K562 (cell line): Measurements from ENCODE around the gene RNGTT. TPM values are rescaled to one million over a fixed set of nuclear protein-coding genes. Genes with fewer than 3 reads are reported as not detected.

Experiments
- ATAC-seq: fragments of 200-7000 bp; cut with Tn5 transposase; 3 replicates; pipeline ENCODE4 v1.9.1; 2020; ENCODE audit warnings: moderate library complexity
- BruUV-seq: library from RNA; stranded (reverse); fragments of 400-500 nt; replicated peaks from 2 replicates; lab custom pipeline; 2021; lab: Mats Ljungman, UMichigan
- CTCF ChIA-PET: fragments of 300-600 bp; formaldehyde crosslinking; extraction: SDS; loops from one replicate; lab custom pipeline; 2021; ENCODE audit warnings: low intra/inter-chr PET ratio; lab: Yijun Ruan, JAX
- POLR2A ChIA-PET: fragments of 300-600, 350-650 bp; sonication (Branson Sonifier 250); formaldehyde crosslinking; extraction: SDS; loops from one replicate; lab custom pipeline; 2021; ENCODE audit warnings: antibody characterized with exemption, inconsistent platforms; lab: Yijun Ruan, JAX
- DNase-seq, 4 experiments: peaks; one replicate each; pipeline versions ENCODE4 v3.0.0 to v3.0.0-alpha.2; 2011 to 2018; ENCODE audit warnings: low spot score in 3 of 4, mixed read lengths in 3 of 4; ENCODE audit errors: extremely low read depth in 1 of 4
- FAIRE-seq: peaks from 2 replicates; lab custom pipeline; 2011; peaks lifted over from hg19 to GRCh38; lab: Jason Lieb, UNC
- H2AFZ ChIP-seq: 2 replicates; pipeline ENCODE4 v1.6.0; 2011; ENCODE audit warnings: low read depth, low read length, control low read depth, inconsistent platforms
- H3K27ac ChIP-seq: fragments of 200-600 bp; 3 replicates; pipeline ENCODE4 v1.8.0; 2011; ENCODE audit warnings: low read depth, mild to moderate bottlenecking, control low read depth, inconsistent platforms, low read length, moderate library complexity, mixed read lengths; ENCODE audit errors: extremely low read depth
- H3K27me3 ChIP-seq, 2 experiments: fragments of 300-600 bp in 1 of 2; 2 replicates in 1 of 2; 3 replicates in 1 of 2; pipeline versions ENCODE4 v1.6.0 to v1.8.0; 2011; ENCODE audit warnings: inconsistent platforms in 2 of 2, low read length in 2 of 2, mild to moderate bottlenecking in 1 of 2, mixed read lengths in 1 of 2, moderate library complexity in 1 of 2; ENCODE audit not compliant: control insufficient read depth in 2 of 2, insufficient read depth in 2 of 2
- H3K36me3 ChIP-seq: fragments of 300-600 bp; 3 replicates; pipeline ENCODE4 v1.8.0; 2011; ENCODE audit warnings: mild to moderate bottlenecking, low read length, inconsistent platforms; ENCODE audit not compliant: control insufficient read depth, insufficient read depth
- H3K4me1 ChIP-seq, 2 experiments: fragments of 200-600 bp in 1 of 2; replicated peaks in 1 of 2; 2 replicates in 1 of 2; 3 replicates in 1 of 2; pipeline versions ENCODE4 v1.5.1 to v1.8.0; 2011; ENCODE audit warnings: inconsistent platforms in 2 of 2, low read length in 2 of 2, mild to moderate bottlenecking in 1 of 2, mixed read lengths in 1 of 2, moderate library complexity in 1 of 2; ENCODE audit not compliant: control insufficient read depth in 2 of 2, insufficient read depth in 2 of 2
- H3K4me2 ChIP-seq: 2 replicates; pipeline ENCODE4 v1.6.1; 2011; ENCODE audit warnings: low read length, control low read depth, inconsistent platforms, mixed read lengths; ENCODE audit not compliant: insufficient read depth
- H3K4me3 ChIP-seq: fragments of 200-600 bp; sonication (generic), shearing (Covaris generic); 2 replicates; pipeline ENCODE4 v1.5.1; 2016; ENCODE audit warnings: control low read depth, inconsistent platforms
- H3K79me2 ChIP-seq: fragments of 200-600 bp; 3 replicates; pipeline ENCODE4 v1.8.0; 2011; ENCODE audit warnings: low read length, inconsistent platforms; ENCODE audit not compliant: control insufficient read depth, insufficient read depth
- H3K9ac ChIP-seq, 2 experiments: 2 replicates each; pipeline versions ENCODE4 v1.6.0 to v1.6.1; 2011; ENCODE audit warnings: low read depth in 2 of 2, low read length in 2 of 2, control low read depth in 1 of 2, inconsistent platforms in 1 of 2, mild to moderate bottlenecking in 1 of 2, mixed read lengths in 1 of 2; ENCODE audit not compliant: insufficient read depth in 1 of 2
- H3K9me1 ChIP-seq: one replicate; pipeline ENCODE4 v1.6.0; 2011; ENCODE audit warnings: inconsistent platforms, mild to moderate bottlenecking, low read length, moderate library complexity; ENCODE audit not compliant: control insufficient read depth, insufficient read depth
- H3K9me3 ChIP-seq: replicated peaks from 2 replicates; pipeline ENCODE4 v1.5.1; 2011; ENCODE audit warnings: low read depth, low read length, inconsistent platforms; ENCODE audit not compliant: control insufficient read depth, insufficient read depth
- H4K20me1 ChIP-seq: replicated peaks from 2 replicates; pipeline ENCODE4 v1.6.1; 2011; ENCODE audit warnings: low read length, inconsistent platforms, mixed read lengths; ENCODE audit not compliant: control insufficient read depth, insufficient read depth
- ARNT ChIP-seq, 2 experiments: fragments of 450-650 bp; IDR thresholded peaks; 2 replicates each; pipeline ENCODE4 v1.6.1; 2016; ENCODE audit warnings: mild to moderate bottlenecking in 1 of 2
- HDAC1 ChIP-seq, 2 experiments: fragments of 450-650 bp; IDR thresholded peaks; 2 replicates each; pipeline ENCODE4 v1.6.1; 2016 to 2017; ENCODE audit warnings: inconsistent platforms in 1 of 2, mild to moderate bottlenecking in 1 of 2, moderate library complexity in 1 of 2
- PRMT5 ChIP-seq: sonication (generic); formaldehyde crosslinking; IDR thresholded peaks from 2 replicates; pipeline ENCODE4 v1.5.0; 2020; ENCODE audit warnings: missing genetic modification reagents
- RFX5 ChIP-seq: IDR thresholded peaks from 2 replicates; pipeline ENCODE4 v1.6.1; 2011; ENCODE audit warnings: low read depth, mild to moderate bottlenecking, improper control_type of control experiment, low read length
- TOE1 ChIP-seq, 2 experiments: fragments of 450-650 bp in 1 of 2; sonication (generic) in 1 of 2; formaldehyde crosslinking in 1 of 2; IDR thresholded peaks; 2 replicates each; pipeline versions ENCODE4 v1.7.1 to v1.8.0; 2016 to 2022; ENCODE audit warnings: borderline replicate concordance in 2 of 2, mild to moderate bottlenecking in 2 of 2, antibody characterized with exemption in 1 of 2, inconsistent platforms in 1 of 2, low read depth in 1 of 2, missing genetic modification reagents in 1 of 2, moderate library complexity in 1 of 2
- ZNF224 ChIP-seq: sonication (generic); formaldehyde crosslinking; IDR thresholded peaks from 2 replicates; pipeline ENCODE4 v1.8.0; 2022; ENCODE audit warnings: mild to moderate bottlenecking, missing genetic modification reagents
- ZNF274 ChIP-seq: IDR thresholded peaks from 2 replicates; pipeline ENCODE4 v1.6.1; 2011; ENCODE audit warnings: low read depth, mild to moderate bottlenecking, low read length, moderate library complexity, borderline replicate concordance
- WGBS: fragments of 100-300 bp; shearing (Covaris generic); methylation state at CpG from one replicate; pipeline ENCODE4 v1.1.6; 2016; ENCODE audit warnings: low coverage, mixed read lengths; ENCODE audit not compliant: insufficient coverage; ENCODE audit errors: missing lambda C conversion rate; 5-methylcytosine and 5-hydroxymethylcytosine counted together
- in situ Hi-C: fragments of 300-500 bp; cut with MboI; formaldehyde crosslinking; loops from 4 replicates; pipeline ENCODE4 v1.15.0; 2018; ENCODE audit warnings: inconsistent platforms, mixed read lengths
- intact Hi-C: fragments of 100-400 bp; cut with micrococcal nuclease; formaldehyde crosslinking; loops from 2 replicates; pipeline ENCODE4 v1.14.2; 2022
- polyA plus RNA-seq, 8 experiments: library from polyadenylated mRNA; depleted of rRNA in 4 of 8; stranded (reverse) in 5 of 8; unstranded in 3 of 8; fragments of >200 nt; fragmentation: Nextera tagmentation in 2 of 8; fragmentation: Illumina TruSeq in 1 of 8; extraction: Ambion mirVana in 2 of 8; extraction: Trizol in 1 of 8; gene quantifications; 2 replicates each; pipeline versions ENCODE4 v1.2.1 to v1.2.3, GENCODE V29; 2011 to 2014; ENCODE audit warnings: inconsistent platforms in 1 of 8, missing spikeins in 1 of 8
- total RNA-seq, 7 experiments: library from RNA; depleted of rRNA in 6 of 7; stranded (reverse); fragments of >200 nt in 6 of 7; fragmentation: Illumina TruSeq in 2 of 7; extraction: Trizol in 2 of 7; gene quantifications; 2 replicates each; pipeline versions ENCODE4 v1.2.1 to v1.2.3, GENCODE V29; 2011 to 2021; ENCODE audit warnings: low replicate concordance in 1 of 7
- TF ChIP-seq, protein P1 (sequence below): fragments of 250-450 bp; sonication (Bioruptor Pico); IDR thresholded peaks from 2 replicates; pipeline ENCODE4 v1.5.0; 2021
- TF ChIP-seq, protein P2 (sequence below): fragments of 450-650 bp; IDR thresholded peaks from 2 replicates; pipeline ENCODE4 v1.6.1; 2018; ENCODE audit warnings: mild to moderate bottlenecking, low read depth; ENCODE audit not compliant: partially characterized antibody
- TF ChIP-seq, protein P3 (sequence below): fragments of 450-650 bp; formaldehyde crosslinking; IDR thresholded peaks from 2 replicates; pipeline ENCODE4 v1.4.0; 2020; ENCODE audit warnings: mild to moderate bottlenecking, mixed read lengths
- TF ChIP-seq, protein P4 (sequence below): fragments of 250-450 bp; sonication (Bioruptor Pico); IDR thresholded peaks from 2 replicates; pipeline ENCODE4 v1.8.0; 2022; ENCODE audit warnings: inconsistent platforms

Gene RNGTT
- total and polyA plus RNA-seq, 9 of the 15 experiments (the other 6 are each of a cell fraction or from before 2014, with no cell fraction given) = 6.1 to 31.7 (median 19.5) TPM

DNA sequence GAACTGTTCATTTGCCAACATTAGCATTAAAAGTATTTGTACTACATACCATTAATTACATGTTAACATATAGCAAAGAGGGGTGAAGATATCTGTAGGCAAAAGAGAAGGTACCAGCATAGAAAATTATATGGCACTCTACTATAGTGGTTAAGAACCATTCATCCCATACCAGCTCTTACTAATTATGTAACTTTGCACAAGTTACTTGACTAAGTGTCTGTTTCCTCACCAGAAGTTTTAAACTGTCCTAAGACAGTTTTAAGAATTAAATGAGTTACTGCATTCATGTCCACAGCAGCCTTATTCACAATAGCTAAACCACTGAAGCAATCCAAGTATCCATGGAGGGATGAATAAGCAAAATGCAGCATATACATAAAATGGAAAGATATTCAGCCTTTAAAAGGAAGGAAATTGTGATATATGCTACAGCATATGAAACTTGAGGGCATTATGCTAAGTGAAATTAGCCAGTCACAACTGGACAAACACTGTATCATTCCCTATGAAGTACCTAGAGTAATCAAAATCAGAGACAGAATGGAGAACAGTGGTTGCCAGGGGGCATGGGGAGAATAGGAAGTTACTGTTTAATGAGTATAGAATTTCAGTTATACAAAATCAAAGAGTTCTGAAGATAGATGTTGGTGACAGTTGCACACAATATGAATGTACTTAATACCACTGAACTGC is 98.9 kb downstream of the RNGTT start (continued):
- TF ChIP-seq, protein P1, sequence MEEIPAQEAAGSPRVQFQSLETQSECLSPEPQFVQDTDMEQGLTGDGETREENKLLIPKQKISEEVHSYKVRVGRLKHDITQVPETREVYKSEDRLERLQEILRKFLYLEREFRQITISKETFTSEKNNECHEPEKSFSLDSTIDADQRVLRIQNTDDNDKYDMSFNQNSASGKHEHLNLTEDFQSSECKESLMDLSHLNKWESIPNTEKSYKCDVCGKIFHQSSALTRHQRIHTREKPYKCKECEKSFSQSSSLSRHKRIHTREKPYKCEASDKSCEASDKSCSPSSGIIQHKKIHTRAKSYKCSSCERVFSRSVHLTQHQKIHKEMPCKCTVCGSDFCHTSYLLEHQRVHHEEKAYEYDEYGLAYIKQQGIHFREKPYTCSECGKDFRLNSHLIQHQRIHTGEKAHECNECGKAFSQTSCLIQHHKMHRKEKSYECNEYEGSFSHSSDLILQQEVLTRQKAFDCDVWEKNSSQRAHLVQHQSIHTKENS (CRISPR knock-in tag) = no peak

DNA sequence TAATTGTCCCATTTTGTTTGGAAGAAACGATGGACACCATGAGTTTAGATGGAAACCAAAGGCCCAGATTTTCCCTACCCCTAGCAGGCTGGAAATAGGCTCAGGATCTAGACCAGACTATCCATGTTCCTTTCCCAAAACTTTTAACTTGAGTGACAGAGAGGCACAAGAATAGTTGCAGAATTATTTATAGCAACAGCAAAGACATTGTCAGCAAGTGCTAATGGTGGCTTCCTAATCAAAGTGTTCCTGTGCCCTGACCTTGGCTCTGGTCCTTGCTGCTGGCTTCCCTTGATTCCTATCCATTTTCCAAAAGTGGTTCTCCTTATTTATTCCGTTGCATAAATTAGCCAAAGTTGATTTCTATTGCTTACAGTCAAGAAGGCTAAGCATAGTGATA is 103.1 kb downstream of the RNGTT start:
- Histone ChIP-seq H3K27me3 (no peaks in the 10 kb centered on the region), H3K9me1 (no peaks in the 10 kb centered on the region), H3K4me1 (no peaks in the 10 kb centered on the region), H3K27ac (no peak overlapping the region), H4K20me1 (no peaks in the 10 kb centered on the region), H3K9me3 (no peaks in the 10 kb centered on the region), H3K36me3 (peaks cover 7% of the 10 kb centered on the region; the same call in 1 of the 3 replicates), H3K79me2 (no peaks in the 10 kb centered on the region), H3K9ac (no peak overlapping the region), H3K4me2 (no peak overlapping the region), H2AFZ (no peak overlapping the region), H3K4me3 (no peak overlapping the region)
- FAIRE-seq (no peak), ATAC-seq (no peak), DNase-seq (no peak)
- intact Hi-C loops = no loop called here
- WGBS = 69% methylated on average over 2 of the region's 2 CpGs
- in situ Hi-C loops = no loop called here
- ChIA-PET POLR2A (no interaction called here), CTCF (no interaction called here)
- BruUV-seq = no TSS peak
- TF ChIP-seq ZNF274 = no peak
- TF ChIP-seq, protein P2, sequence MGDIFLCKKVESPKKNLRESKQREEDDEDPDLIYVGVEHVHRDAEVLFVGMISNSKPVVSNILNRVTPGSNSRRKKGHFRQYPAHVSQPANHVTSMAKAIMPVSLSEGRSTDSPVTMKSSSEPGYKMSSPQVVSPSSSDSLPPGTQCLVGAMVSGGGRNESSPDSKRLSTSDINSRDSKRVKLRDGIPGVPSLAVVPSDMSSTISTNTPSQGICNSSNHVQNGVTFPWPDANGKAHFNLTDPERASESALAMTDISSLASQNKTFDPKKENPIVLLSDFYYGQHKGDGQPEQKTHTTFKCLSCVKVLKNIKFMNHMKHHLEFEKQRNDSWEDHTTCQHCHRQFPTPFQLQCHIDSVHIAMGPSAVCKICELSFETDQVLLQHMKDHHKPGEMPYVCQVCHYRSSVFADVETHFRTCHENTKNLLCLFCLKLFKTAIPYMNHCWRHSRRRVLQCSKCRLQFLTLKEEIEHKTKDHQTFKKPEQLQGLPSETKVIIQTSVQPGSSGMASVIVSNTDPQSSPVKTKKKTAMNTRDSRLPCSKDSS = no peak
- no peak for TF ChIP-seq TOE1 (IDR thresholded peaks at IDR 0.05; ENCODE audit: borderline replicate concordance)
- no peak for TF ChIP-seq TOE1 (CRISPR knock-in tag; IDR thresholded peaks at IDR 0.05; ENCODE audit: borderline replicate concordance, low read depth)
- TF ChIP-seq, protein P3, sequence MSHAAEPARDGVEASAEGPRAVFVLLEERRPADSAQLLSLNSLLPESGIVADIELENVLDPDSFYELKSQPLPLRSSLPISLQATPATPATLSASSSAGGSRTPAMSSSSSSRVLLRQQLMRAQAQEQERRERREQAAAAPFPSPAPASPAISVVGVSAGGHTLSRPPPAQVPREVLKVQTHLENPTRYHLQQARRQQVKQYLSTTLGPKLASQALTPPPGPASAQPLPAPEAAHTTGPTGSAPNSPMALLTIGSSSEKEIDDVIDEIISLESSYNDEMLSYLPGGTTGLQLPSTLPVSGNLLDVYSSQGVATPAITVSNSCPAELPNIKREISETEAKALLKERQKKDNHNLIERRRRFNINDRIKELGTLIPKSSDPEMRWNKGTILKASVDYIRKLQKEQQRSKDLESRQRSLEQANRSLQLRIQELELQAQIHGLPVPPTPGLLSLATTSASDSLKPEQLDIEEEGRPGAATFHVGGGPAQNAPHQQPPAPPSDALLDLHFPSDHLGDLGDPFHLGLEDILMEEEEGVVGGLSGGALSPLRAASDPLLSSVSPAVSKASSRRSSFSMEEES (CRISPR knock-in tag) = no peak
- TF ChIP-seq, protein P4, sequence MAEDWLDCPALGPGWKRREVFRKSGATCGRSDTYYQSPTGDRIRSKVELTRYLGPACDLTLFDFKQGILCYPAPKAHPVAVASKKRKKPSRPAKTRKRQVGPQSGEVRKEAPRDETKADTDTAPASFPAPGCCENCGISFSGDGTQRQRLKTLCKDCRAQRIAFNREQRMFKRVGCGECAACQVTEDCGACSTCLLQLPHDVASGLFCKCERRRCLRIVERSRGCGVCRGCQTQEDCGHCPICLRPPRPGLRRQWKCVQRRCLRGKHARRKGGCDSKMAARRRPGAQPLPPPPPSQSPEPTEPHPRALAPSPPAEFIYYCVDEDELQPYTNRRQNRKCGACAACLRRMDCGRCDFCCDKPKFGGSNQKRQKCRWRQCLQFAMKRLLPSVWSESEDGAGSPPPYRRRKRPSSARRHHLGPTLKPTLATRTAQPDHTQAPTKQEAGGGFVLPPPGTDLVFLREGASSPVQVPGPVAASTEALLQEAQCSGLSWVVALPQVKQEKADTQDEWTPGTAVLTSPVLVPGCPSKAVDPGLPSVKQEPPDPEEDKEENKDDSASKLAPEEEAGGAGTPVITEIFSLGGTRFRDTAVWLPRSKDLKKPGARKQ (CRISPR knock-in tag) = no peak
- no peak for TF ChIP-seq ZNF224
- TF ChIP-seq HDAC1 (IDR thresholded peaks at IDR 0.05) = no peak
- TF ChIP-seq RFX5 = no peak
- no peak for TF ChIP-seq ARNT (IDR thresholded peaks at IDR 0.05)
- no peak for TF ChIP-seq PRMT5 (CRISPR knock-in tag)
